Stimulated activated CD4-positive, alpha-beta T cell treated with anti-CD3 and anti-CD28 coated beads, Interleukin-12 subunit alpha, Interleukin-12 subunit beta, amount 100 ng/mL, for 48 hours (primary cell): ENCODE measurements around the gene COL6A3.

Experiments used
- DNase-seq, 3 donors: peaks; one replicate each; pipeline ENCODE4 v3.0.0-alpha.2; 2020; ENCODE audit warnings: low read depth in 2 of 3, low spot score in 1 of 3

Gene COL6A3

GRCh38 chr2:237440819-237441281 lies 26.9 kb upstream of the COL6A3 start:
- peak; percentile 56 to 67 (median 61) for DNase-seq

- no peak for DNase-seq
These were observed 24.3 kb upstream of the COL6A3 start for GRCh38 chr2:237438080-237438940.

GRCh38 chr2:237437566-237437965 lies 23.6 kb upstream of the COL6A3 start:
- no peak for DNase-seq

- no peak for DNase-seq
These were observed 22.1 kb upstream of the COL6A3 start for GRCh38 chr2:237435844-237436587.

- peak; percentile 76 to 78 (median 77) for DNase-seq
These were observed 20.9 kb upstream of the COL6A3 start for GRCh38 chr2:237434866-237435311.

GRCh38 chr2:237433920-237434676 lies 20.1 kb upstream of the COL6A3 start:
- no peak for DNase-seq

- DNase-seq = peak; percentile 81 to 87 (median 83)
These were observed 18.6 kb upstream of the COL6A3 start for GRCh38 chr2:237432484-237433092.

GRCh38 chr2:237431837-237432236 lies 17.9 kb upstream of the COL6A3 start:
- DNase-seq = no peak

GRCh38 chr2:237431372-237431771 lies 17.4 kb upstream of the COL6A3 start:
- no peak for DNase-seq

- DNase-seq = no peak
These were observed 16.9 kb upstream of the COL6A3 start for GRCh38 chr2:237430861-237431260.

- no peak for DNase-seq
These were observed 15.8 kb upstream of the COL6A3 start for GRCh38 chr2:237429753-237430152.

- peak; percentile 73 to 88 (median 77) for DNase-seq
These were observed 14.0 kb upstream of the COL6A3 start for GRCh38 chr2:237427769-237428506.

- DNase-seq = no peak
These were observed 12.6 kb upstream of the COL6A3 start for GRCh38 chr2:237426517-237426916.

GRCh38 chr2:237425320-237425719 lies 11.4 kb upstream of the COL6A3 start:
- no peak for DNase-seq

GRCh38 chr2:237424544-237424943 lies 10.6 kb upstream of the COL6A3 start:
- no peak for DNase-seq

- no peak for DNase-seq
These were observed 9.9 kb upstream of the COL6A3 start for GRCh38 chr2:237423891-237424290.

GRCh38 chr2:237422309-237422708 lies 8.3 kb upstream of the COL6A3 start:
- no peak for DNase-seq

- DNase-seq = peak; percentile 72 to 83 (median 81)
These were observed 7.7 kb upstream of the COL6A3 start for GRCh38 chr2:237421542-237422116.

- no peak for DNase-seq
These were observed 4.3 kb upstream of the COL6A3 start for GRCh38 chr2:237418300-237418699.
